Hematopoietic multipotent progenitor cell treated with erythropoietin and hydrocortisone succinate and interleukin-3 and kit ligand, for 8 days (in vitro differentiated cells): ENCODE results near the gene PLXNA2.

Source experiments
- DNase-seq: peaks from one replicate; pipeline ENCODE4 v3.0.0-alpha.2; 2015

The PLXNA2 gene

DNA sequence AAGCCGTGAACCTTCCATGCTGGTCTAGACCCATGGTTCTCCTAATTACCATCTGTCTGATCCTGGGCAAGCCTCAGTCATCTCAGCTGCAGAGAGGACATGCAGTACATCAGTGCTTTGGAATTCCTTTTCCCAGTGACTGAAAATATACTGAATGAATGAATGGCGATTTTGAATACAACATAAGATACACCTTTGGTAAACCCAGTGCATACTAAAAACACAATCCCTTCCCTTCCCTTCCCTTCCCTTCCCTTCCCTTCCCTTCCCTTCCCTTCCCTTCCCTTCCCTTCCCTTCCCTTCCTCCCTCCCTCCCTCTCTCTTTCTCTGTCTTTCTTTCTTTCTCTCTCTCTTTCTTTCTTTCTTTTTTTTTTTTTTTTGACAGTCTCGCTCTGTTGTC, 21.3 kb upstream of the PLXNA2 start:
- no peak for DNase-seq

- no peak for DNase-seq
These were observed 20.9 kb upstream of the PLXNA2 start for GRCh38 chr1:208265122-208265469.

DNA sequence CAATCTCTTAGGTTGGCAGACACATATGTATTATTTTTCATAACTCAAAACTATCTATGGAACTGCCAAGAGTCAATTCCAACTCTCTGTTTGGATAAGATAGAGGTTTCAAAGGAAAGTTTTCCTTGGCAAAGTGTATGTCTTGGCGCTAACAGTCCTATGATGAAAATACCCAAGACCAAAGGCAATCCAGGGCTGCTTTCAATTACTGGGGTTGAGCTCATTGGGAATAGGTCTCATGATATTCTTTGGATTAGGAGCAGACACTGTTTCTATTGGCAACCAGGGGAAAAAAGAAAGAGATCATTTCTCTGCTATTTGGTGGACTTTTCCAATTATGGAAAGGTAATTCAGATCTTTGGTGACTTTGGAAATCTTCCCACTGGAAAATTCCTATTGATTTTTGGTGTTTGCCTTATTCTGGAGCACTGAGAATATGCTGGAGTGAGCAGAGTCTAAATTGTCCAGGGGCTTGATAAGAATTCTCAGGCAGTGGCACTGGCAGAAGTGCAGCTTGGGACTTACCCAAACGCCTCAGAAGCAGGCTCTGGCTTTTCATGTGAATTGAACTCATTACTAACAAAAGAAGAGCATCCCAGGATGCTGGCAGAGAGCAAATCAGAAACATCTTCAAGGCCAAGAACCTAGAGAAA, 20.4 kb upstream of the PLXNA2 start:
- DNase-seq, result no peak

DNA sequence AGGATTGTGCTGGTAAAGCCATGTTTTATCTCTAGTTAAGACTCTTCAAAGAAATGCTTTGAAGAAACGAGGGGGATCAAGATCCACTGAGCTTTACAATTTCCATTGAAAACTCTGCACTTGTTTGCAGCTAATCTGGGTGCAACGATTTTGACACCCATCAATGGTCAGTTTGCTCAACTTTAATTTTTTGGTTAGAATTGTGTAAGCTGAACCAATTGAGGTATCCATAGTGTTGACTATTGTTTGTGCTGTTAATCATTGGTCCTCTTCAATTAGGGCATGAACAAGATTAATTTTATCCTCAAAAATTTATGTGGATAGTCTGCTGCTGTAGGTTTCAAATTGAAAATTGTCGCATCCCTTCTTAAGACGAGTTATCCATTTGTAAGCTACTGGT, 17.7 kb upstream of the PLXNA2 start:
- DNase-seq, result no peak

DNA sequence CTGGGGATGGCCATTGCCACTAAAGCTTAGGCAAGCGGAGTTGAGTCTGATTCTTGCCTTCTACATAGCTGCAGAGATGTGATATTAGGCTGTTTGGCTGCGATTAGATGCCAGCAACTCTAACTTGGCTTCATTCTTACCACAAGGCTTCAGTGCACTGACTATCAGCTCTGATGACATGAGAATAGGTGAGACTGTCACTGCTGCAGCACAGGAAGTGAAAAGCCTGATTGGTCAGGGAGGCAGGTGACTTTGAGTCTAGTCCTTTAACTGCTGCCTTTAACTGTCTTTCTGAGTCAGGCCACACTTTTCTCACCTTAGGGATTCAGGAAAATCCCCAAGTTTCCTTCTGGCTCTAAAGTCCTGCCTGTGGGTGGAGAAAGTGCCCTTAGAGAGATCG, 14.1 kb upstream of the PLXNA2 start:
- no peak for DNase-seq

- DNase-seq, result no peak
These were observed 13.2 kb upstream of the PLXNA2 start for GRCh38 chr1:208257351-208257750.

DNA sequence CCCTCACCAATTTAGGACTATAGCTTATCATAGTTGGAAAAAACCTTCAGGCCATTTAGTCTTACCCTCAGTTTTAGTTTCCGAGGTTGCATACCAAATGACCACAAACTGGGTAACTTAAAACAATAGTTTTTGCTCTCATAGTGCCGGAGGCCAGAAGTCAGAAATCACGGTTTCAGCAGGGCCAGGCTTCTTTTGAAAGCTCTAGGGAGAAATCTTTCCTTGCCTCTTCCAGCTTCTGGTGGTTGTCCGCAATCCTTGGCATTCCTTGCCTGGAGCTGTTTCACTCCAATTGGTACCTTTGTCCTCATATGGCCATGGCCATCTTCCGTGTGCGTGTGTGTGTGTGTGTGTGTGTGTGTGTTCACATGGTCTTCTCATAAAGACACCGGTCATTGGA, 12.4 kb upstream of the PLXNA2 start:
- DNase-seq, result no peak

- no peak for DNase-seq
These were observed 11.9 kb upstream of the PLXNA2 start for GRCh38 chr1:208256091-208256490.

DNA sequence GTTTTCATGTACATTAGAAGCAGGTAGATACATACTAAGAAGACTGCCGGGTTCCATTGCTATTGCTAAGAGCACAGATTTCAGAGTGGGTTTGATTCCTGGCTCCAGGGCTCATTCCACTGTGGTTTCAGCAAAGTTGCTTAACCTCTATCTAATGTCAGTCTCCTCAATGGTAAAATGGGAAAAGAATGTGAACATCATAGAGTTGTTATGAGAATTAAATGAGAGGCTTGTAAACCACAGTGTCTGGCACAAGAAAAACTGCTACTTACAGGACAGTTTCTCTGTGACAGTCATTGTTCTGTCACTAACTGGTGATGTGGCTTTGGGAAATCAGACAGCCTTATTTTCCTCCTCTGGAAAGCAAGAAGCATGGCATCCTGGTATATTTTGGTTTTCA, 10.7 kb upstream of the PLXNA2 start:
- no peak for DNase-seq

DNA sequence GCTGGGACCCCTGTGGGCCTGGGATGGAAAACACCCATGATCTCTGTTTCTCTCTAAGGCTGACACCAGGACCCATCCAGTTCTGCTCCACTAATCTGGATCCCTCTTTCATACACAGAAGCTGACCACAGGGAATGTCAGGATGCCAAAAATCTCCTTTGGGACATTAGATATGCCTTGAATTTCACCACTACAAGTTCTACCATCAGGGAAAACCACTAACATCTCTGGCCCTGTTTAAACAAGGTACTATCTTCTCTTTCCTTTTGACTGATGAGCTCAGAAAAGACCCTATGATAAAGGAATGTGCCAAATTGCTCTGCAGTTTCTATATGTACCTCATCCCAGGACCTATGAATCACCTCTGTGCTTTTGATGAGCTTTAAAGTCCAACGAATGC, 10.2 kb upstream of the PLXNA2 start:
- DNase-seq, result no peak

GRCh38 chr1:208252836-208253576, 8.8 kb upstream of the PLXNA2 start:
- no peak for DNase-seq

GRCh38 chr1:208251911-208252835, 8.0 kb upstream of the PLXNA2 start:
- no peak for DNase-seq

DNA sequence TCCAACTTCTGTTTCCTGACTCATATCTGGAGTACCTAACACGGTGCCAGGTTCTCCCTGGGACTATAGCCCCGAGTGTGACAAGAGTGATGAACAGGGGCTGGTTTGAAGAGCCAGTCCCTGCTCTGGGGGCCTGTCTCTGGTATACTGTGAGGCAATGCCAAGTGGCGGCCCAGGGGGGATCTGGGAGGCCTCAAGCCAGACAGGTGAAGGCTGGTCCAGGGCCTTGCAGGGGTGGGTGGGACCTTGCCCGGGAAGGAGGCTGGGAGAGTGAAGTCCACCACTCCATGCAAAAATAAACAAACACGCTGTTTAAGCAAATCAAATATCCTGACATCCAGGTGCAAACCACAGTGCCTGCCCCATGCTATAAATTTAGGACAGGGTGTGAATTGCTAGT, 6.8 kb upstream of the PLXNA2 start:
- DNase-seq, result no peak

- DNase-seq, result no peak
These were observed 6.4 kb upstream of the PLXNA2 start for GRCh38 chr1:208250613-208251012.

GRCh38 chr1:208248991-208249696, 5.0 kb upstream of the PLXNA2 start:
- no peak for DNase-seq

- no peak for DNase-seq
These were observed 4.2 kb upstream of the PLXNA2 start for GRCh38 chr1:208248307-208248801.

GRCh38 chr1:208247696-208248095, 3.5 kb upstream of the PLXNA2 start:
- no peak for DNase-seq

- DNase-seq, result peak; percentile 90
These were observed 1.1 kb upstream of the PLXNA2 start for GRCh38 chr1:208245185-208245705.

DNA sequence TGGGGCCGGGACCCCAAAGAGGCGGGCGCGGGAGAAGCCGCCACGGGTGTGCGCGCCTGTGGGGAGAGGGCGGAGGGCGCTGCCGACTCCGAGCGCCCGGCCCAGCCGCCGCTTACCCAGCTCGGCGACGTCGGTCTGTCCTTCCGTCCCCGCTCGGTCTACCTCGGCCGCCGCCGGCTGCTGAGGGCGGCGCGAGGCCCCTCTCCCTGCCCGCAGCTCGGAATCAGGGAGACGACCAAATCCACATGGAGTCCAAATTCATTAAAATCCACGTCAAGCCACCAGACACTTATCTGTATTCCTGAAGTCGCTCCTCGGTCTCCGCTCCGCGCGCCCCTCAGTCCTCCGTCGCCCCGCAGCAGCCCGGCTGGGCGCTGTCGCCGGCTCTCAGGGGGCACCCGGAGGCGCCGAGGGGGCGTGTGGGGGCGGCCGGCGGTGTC, 637 bp downstream of the PLXNA2 start:
- no peak for DNase-seq

GRCh38 chr1:208242941-208243526, 1.1 kb downstream of the PLXNA2 start:
- no peak for DNase-seq

GRCh38 chr1:208242146-208242545, 2.0 kb downstream of the PLXNA2 start:
- DNase-seq, result no peak

DNA sequence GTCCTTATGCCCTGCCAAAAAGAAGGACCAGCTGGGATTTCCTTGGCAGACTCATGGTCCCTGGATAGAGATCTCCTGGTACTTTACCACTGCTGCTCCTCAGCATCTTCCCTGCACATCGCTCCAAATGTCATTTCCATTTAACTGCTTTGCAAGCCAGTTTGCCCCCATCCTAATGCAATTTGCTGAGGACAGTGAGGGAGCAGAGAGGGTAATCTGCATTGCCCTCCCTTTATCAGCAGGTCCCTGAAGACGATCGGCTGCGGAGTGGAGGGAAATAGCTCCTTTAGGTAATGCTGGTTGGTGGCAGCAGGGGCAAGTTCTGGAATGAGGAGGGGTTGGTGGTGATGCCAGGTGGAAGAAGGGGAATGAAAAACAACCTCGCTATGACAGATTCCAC, 2.7 kb downstream of the PLXNA2 start:
- DNase-seq, result no peak
